Esophagus muscularis mucosa (tissue), 4 donors: ENCODE results near the gene FANCC. TPM values are rescaled to one million over a fixed set of nuclear protein-coding genes. Genes with fewer than 3 reads are reported as not detected.

Experiments
- DNase-seq: peaks from one replicate; pipeline ENCODE4 v3.0.0-alpha.2; 2017; ENCODE audit errors: extremely low spot score
- H3K27ac ChIP-seq, 4 donors: fragments of 200-600 bp; sonication (generic); replicated peaks in 1 of 4; 1 replicate in 3 of 4; 2 replicates in 1 of 4; pipeline ENCODE4 v1.5.1; 2016 to 2019; ENCODE audit warnings: mild to moderate bottlenecking in 1 of 4
- H3K27me3 ChIP-seq, 4 donors: fragments of 200-600 bp; sonication (generic); one replicate each; pipeline versions ENCODE4 v1.5.1 to v1.6.0; 2016 to 2019
- H3K36me3 ChIP-seq, 4 donors: fragments of 200-600 bp; sonication (generic); one replicate each; pipeline ENCODE4 v1.5.1; 2016 to 2019
- H3K4me1 ChIP-seq, 4 donors: fragments of 200-600 bp; sonication (generic); one replicate each; pipeline ENCODE4 v1.5.1; 2016 to 2019
- H3K4me3 ChIP-seq, 4 donors: fragments of 200-600 bp; sonication (generic); 1 replicate in 2 of 4; 2 replicates in 2 of 4; pipeline ENCODE4 v1.5.1; 2016 to 2019; ENCODE audit warnings: mild to moderate bottlenecking in 4 of 4, moderate library complexity in 1 of 4
- H3K9me3 ChIP-seq, 4 donors: fragments of 200-600 bp; sonication (generic); 1 replicate in 3 of 4; 2 replicates in 1 of 4; pipeline ENCODE4 v1.5.1; 2016 to 2019
- CTCF ChIP-seq, 3 experiments: fragments of 200-600 bp in 2 of 3; fragments of 450-650 bp in 1 of 3; sonication (generic) in 2 of 3; IDR thresholded peaks; one replicate each; pipeline ENCODE4 v1.5.1; 2017 to 2019; ENCODE audit warnings: antibody characterized with exemption in 3 of 3, mild to moderate bottlenecking in 2 of 3, moderate library complexity in 1 of 3
- EP300 ChIP-seq: sonication (generic); formaldehyde crosslinking; IDR thresholded peaks from one replicate; pipeline ENCODE4 v1.6.1; 2017; ENCODE audit warnings: antibody characterized with exemption
- POLR2A ChIP-seq: fragments of 450-650 bp; IDR thresholded peaks from one replicate; pipeline ENCODE4 v1.6.1; 2017; ENCODE audit warnings: antibody characterized with exemption, moderate library complexity, mild to moderate bottlenecking, low read depth
- POLR2AphosphoS5 ChIP-seq, 2 donors: sonication (generic); formaldehyde crosslinking; IDR thresholded peaks; one replicate each; pipeline ENCODE4 v1.6.1; 2017; ENCODE audit warnings: antibody characterized with exemption in 2 of 2
- WGBS: methylation state at CpG from one replicate; pipeline ENCODE4 v1.1.5; 2018; 5-methylcytosine and 5-hydroxymethylcytosine counted together
- intact Hi-C: fragments of 100-400 bp; cut with DNase I; formaldehyde crosslinking; loops from one replicate; pipeline ENCODE4 v1.15.1; 2023
- total RNA-seq, 4 donors: library from RNA; depleted of rRNA; stranded (reverse); fragments of >200 nt; gene quantifications; one replicate each; pipeline versions ENCODE4 v1.1.0 to v1.2.1, GENCODE V29; 2016

FANCC gene
- total RNA-seq, 4 donors from 2014 or later: 5.3 to 9.5 (median 6.8) TPM

GRCh38 chr9:95120781-95121370, 196.6 kb downstream of the FANCC start:
- Histone ChIP-seq H3K36me3 (no peaks in the 10 kb centered on the region), H3K27ac (peak overlapping the region in 1 of 4 donors; percentile 1), H3K4me3 (no peak overlapping the region), H3K4me1 (peaks cover 8 to 19% (median 17%) of the 10 kb centered on the region in 4 donors), H3K9me3 (no peaks in the 10 kb centered on the region), H3K27me3 (no peaks in the 10 kb centered on the region)
- no peak for DNase-seq
- TF ChIP-seq CTCF (IDR thresholded peaks at IDR 0.05): no peak
- TF ChIP-seq EP300: no peak
- intact Hi-C loops: no loop called here

DNA sequence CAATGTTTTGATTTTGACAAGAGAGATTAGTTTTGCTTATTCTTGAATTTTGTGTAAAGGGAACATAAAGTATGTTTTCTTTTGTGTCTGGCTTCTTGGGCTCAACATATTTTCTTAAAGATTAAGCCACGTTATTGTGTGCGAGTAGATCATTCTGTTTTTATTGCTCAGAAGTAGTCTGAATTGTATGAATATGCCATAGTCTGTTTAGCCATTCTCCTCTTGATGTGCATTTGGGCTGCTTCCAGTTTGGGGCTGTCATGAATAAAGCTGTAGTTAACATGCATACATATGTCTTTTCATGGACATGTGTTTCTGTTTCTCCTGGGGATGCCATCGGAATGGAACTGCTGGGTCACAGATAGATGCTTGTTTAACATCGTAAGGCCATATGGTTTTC, 198.9 kb downstream of the FANCC start:
- Histone ChIP-seq H3K4me3 (no peak overlapping the region), H3K36me3 (peaks cover 0 to 6% (median 0%) of the 10 kb centered on the region in 4 donors), H3K9me3 (no peaks in the 10 kb centered on the region), H3K4me1 (peaks cover 8 to 25% (median 19%) of the 10 kb centered on the region in 4 donors), H3K27ac (no peak overlapping the region), H3K27me3 (no peaks in the 10 kb centered on the region)
- DNase-seq: no peak
- no peak for TF ChIP-seq POLR2AphosphoS5 (IDR thresholded peaks at IDR 0.05)
- no peak for TF ChIP-seq CTCF (IDR thresholded peaks at IDR 0.05)
- TF ChIP-seq POLR2A: no peak
- TF ChIP-seq EP300: no peak
- WGBS: 77% methylated on average over 4 of the region's 4 CpGs
- intact Hi-C loops: no loop called here

- H3K27me3 ChIP-seq: no peaks in the 10 kb centered on the region
- H3K4me1 ChIP-seq: peaks cover 8 to 25% (median 19%) of the 10 kb centered on the region in 4 donors
- no peak for DNase-seq
- peak overlapping the region; percentile 38 to 65 (median 53) for H3K27ac ChIP-seq
- WGBS: 40% methylated on average over 1 of the region's 1 CpG
- no peak overlapping the region for H3K4me3 ChIP-seq
- TF ChIP-seq POLR2A (no peak), POLR2AphosphoS5 (IDR thresholded peaks at IDR 0.05) (no peak), CTCF (IDR thresholded peaks at IDR 0.05) (no peak), EP300 (no peak)
- intact Hi-C loops: no loop called here
- H3K36me3 ChIP-seq: peaks cover 3 to 18% (median 11%) of the 10 kb centered on the region in 4 donors
- no peaks in the 10 kb centered on the region for H3K9me3 ChIP-seq
Measured at GRCh38 chr9:95116808-95117204, 200.7 kb downstream of the FANCC start.

DNA sequence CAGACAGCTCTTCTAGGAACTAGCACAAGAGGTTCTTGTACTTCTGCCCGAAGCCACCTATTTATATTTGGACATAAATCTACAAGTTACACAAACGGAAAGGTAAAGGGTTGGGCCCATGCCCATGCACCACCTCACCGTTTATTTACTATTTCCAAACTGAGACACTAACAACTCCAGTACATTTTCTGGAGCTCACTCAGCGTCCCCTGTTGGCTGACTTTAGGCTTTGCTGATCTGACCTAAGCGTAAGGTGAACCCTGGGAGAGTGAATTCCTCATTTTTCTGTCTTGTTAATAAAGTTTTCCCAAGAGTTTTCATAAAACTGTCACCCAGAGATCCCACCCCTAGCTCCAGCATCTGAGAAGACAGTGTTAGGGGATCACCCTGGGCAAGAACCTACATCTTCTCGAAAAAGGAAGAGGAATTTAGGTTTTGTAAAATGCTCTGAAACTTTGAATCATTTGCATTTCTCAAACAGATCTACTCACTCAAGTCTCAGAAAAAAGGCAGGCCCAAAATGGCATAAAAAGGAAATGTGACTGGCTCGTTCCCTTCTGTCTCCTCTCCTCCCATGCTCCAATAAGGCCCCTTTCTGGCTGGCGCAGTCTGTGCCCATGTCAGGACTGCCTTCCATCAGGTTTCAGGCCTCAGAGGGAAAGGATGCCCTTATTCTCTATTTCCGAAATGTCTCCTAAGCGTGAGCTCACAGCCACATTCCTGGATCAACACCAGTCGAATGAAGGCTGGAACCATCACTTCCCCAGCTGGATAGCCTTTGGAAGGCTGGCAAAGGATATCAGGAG, 201.3 kb downstream of the FANCC start:
- TF ChIP-seq CTCF (IDR thresholded peaks at IDR 0.05): peak; percentile 28 to 58 (median 34)
- TF ChIP-seq EP300: no peak
- Histone ChIP-seq H3K27ac (peak overlapping the region; percentile 38 to 65 (median 53)), H3K36me3 (peaks cover 9 to 24% (median 17%) of the 10 kb centered on the region in 4 donors), H3K9me3 (no peaks in the 10 kb centered on the region), H3K4me1 (peaks cover 8 to 25% (median 17%) of the 10 kb centered on the region in 4 donors), H3K4me3 (no peak overlapping the region), H3K27me3 (no peaks in the 10 kb centered on the region)
- no peak for DNase-seq
- WGBS: 74% methylated on average over 11 of the region's 11 CpGs
- intact Hi-C loops: no loop called here
